Stomach (tissue), 4 donors: ENCODE data around the gene COL5A3.

Source experiments
- CTCF ChIP-seq, 7 experiments: fragments of 450-650 bp in 4 of 7; fragments of 200-600 bp in 3 of 7; sonication (generic) in 3 of 7; IDR thresholded peaks; one replicate each; pipeline ENCODE4 v1.5.1; 2016 to 2019; ENCODE audit warnings: antibody characterized with exemption in 7 of 7, control low read depth in 2 of 7, mild to moderate bottlenecking in 1 of 7
- POLR2AphosphoS5 ChIP-seq, 3 donors: sonication (generic); formaldehyde crosslinking; IDR thresholded peaks; one replicate each; pipeline ENCODE4 v1.6.1; 2016; ENCODE audit warnings: antibody characterized with exemption in 3 of 3

- TF ChIP-seq CTCF (IDR thresholded peaks at IDR 0.05) (no peak), POLR2AphosphoS5 (IDR thresholded peaks at IDR 0.05) (no peak)
Observed at GRCh38 chr19:9943744-9944143, 66.6 kb downstream of the COL5A3 start.
